ENCODE measurements around the gene EMP1. TPM values are rescaled to one million over a fixed set of nuclear protein-coding genes. Genes with fewer than 3 reads are reported as not detected.

EMP1 gene
- total and polyA plus RNA-seq, 2 of the 8 experiments (the other 6 are each of a cell fraction or from before 2014, with no cell fraction given): 0.17 to 0.65 TPM

- TF ChIP-seq ATF2 (IDR thresholded peaks at IDR 0.05; ENCODE audit: low read length): no peak
- no peak for TF ChIP-seq JUN (IDR thresholded peaks at IDR 0.05; ENCODE audit: low read depth, low read length)
Observed at GRCh38 chr12:13147688-13148484, 48.6 kb upstream of the EMP1 start (continued).

Data from H1 (cell line).